NOMO-1 (cell line): ENCODE measurements around the gene GJA4.
A peak's percentile ranks its signal among the peaks of the same experiment; 100 is the strongest.
"Not testable (repeated sequence)": the region's sequence is repeated elsewhere in the genome, so short reads cannot be mapped to it uniquely, and the experiment has no call there.

Experiments used
- DNase-seq, 2 experiments: peaks; one replicate each; lab custom pipeline; 2025; ENCODE audit not compliant: unreplicated experiment in 2 of 2; lab: John Stamatoyannopoulos, UW

The GJA4 gene

GRCh38 chr1:34787461-34788420 is 5.1 kb upstream of the GJA4 start:
- no peak for DNase-seq

- no peak for DNase-seq
Measured at GRCh38 chr1:34790985-34791384, 1.8 kb upstream of the GJA4 start.

GRCh38 chr1:34792424-34792823 is 375 bp upstream of the GJA4 start:
- no peak for DNase-seq

- DNase-seq, result no peak
Measured at GRCh38 chr1:34794001-34794789, 1.4 kb downstream of the GJA4 start.

GRCh38 chr1:34794790-34795180 is 2.0 kb downstream of the GJA4 start:
- no peak for DNase-seq

- DNase-seq, result no peak
Measured at GRCh38 chr1:34795916-34796315, 3.1 kb downstream of the GJA4 start.

- DNase-seq, result no peak
Measured at GRCh38 chr1:34796990-34797389, 4.2 kb downstream of the GJA4 start.

- DNase-seq, result no peak
Measured at GRCh38 chr1:34800214-34800613, 7.4 kb downstream of the GJA4 start.

GRCh38 chr1:34803770-34804169 is 11.0 kb downstream of the GJA4 start:
- no peak for DNase-seq

GRCh38 chr1:34806396-34806795 is 13.6 kb downstream of the GJA4 start:
- no peak for DNase-seq

- no peak for DNase-seq
Measured at GRCh38 chr1:34808051-34808810, 15.4 kb downstream of the GJA4 start.

GRCh38 chr1:34810781-34811180 is 18.0 kb downstream of the GJA4 start:
- DNase-seq, result not testable (repeated sequence)

- no peak for DNase-seq
Measured at GRCh38 chr1:34816332-34816731, 23.5 kb downstream of the GJA4 start.

GRCh38 chr1:34816778-34817177 is 24.0 kb downstream of the GJA4 start:
- DNase-seq, result no peak

GRCh38 chr1:34818862-34819261 is 26.1 kb downstream of the GJA4 start:
- not testable (repeated sequence) for DNase-seq

GRCh38 chr1:34822202-34822601 is 29.4 kb downstream of the GJA4 start:
- DNase-seq, result peak in 1 of 2 experiments; percentile 54

- DNase-seq, result no peak
Measured at GRCh38 chr1:34824817-34825454, 32.1 kb downstream of the GJA4 start.

GRCh38 chr1:34825455-34826091 is 32.8 kb downstream of the GJA4 start:
- no peak for DNase-seq

GRCh38 chr1:34827341-34827941 is 34.6 kb downstream of the GJA4 start:
- no peak for DNase-seq

GRCh38 chr1:34828611-34829010 is 35.8 kb downstream of the GJA4 start:
- DNase-seq, result no peak
